Measurements from ENCODE around the gene PAIP2B.
A peak's percentile ranks its signal among the peaks of the same experiment; 100 is the strongest.
"Not testable (repeated sequence)": the region's sequence is repeated elsewhere in the genome, so short reads cannot be mapped to it uniquely, and the experiment has no call there.

The PAIP2B gene

GRCh38 chr2:71226965-71227560, at the start of gene PAIP2B:
Gene PAIP2B (minus strand): TSS chr2:71227103. CDS start chr2:71202589, 24,514 bp downstream.
- DNase-seq, result peak; percentile 97

- DNase-seq, result no peak
Measured at GRCh38 chr2:71275939-71276310, 49.0 kb upstream of the PAIP2B start.

- no peak for DNase-seq
Measured at GRCh38 chr2:71269511-71270090, 42.7 kb upstream of the PAIP2B start.

GRCh38 chr2:71263386-71263785, 36.5 kb upstream of the PAIP2B start:
- no peak for DNase-seq

GRCh38 chr2:71261534-71261933, 34.6 kb upstream of the PAIP2B start:
- DNase-seq, result no peak

- no peak for DNase-seq
Measured at GRCh38 chr2:71256421-71256820, 29.5 kb upstream of the PAIP2B start.

- no peak for DNase-seq
Measured at GRCh38 chr2:71254776-71255175, 27.9 kb upstream of the PAIP2B start.

GRCh38 chr2:71254078-71254477, 27.2 kb upstream of the PAIP2B start:
- no peak for DNase-seq

- DNase-seq, result no peak
Measured at GRCh38 chr2:71253476-71253875, 26.6 kb upstream of the PAIP2B start.

- no peak for DNase-seq
Measured at GRCh38 chr2:71252862-71253261, 26.0 kb upstream of the PAIP2B start.

GRCh38 chr2:71250935-71251334, 24.0 kb upstream of the PAIP2B start:
- DNase-seq, result no peak

- no peak for DNase-seq
Measured at GRCh38 chr2:71244302-71244660, 17.4 kb upstream of the PAIP2B start.

GRCh38 chr2:71243634-71244301, 16.9 kb upstream of the PAIP2B start:
- no peak for DNase-seq

GRCh38 chr2:71240794-71241193, 13.9 kb upstream of the PAIP2B start:
- DNase-seq, result no peak

- DNase-seq, result no peak
Measured at GRCh38 chr2:71238089-71238488, 11.2 kb upstream of the PAIP2B start.

- DNase-seq, result no peak
Measured at GRCh38 chr2:71235930-71236587, 9.2 kb upstream of the PAIP2B start.

- DNase-seq, result not testable (repeated sequence)
Measured at GRCh38 chr2:71233072-71233471, 6.2 kb upstream of the PAIP2B start.

- DNase-seq, result peak; percentile 28
Measured at GRCh38 chr2:71226096-71226964, 573 bp downstream of the PAIP2B start.

GRCh38 chr2:71224935-71225334, 2.0 kb downstream of the PAIP2B start:
- DNase-seq, result no peak

- no peak for DNase-seq
Measured at GRCh38 chr2:71224457-71224856, 2.4 kb downstream of the PAIP2B start.

GRCh38 chr2:71223767-71224333, 3.1 kb downstream of the PAIP2B start:
- no peak for DNase-seq

- DNase-seq, result no peak
Measured at GRCh38 chr2:71220743-71221142, 6.2 kb downstream of the PAIP2B start.

- no peak for DNase-seq
Measured at GRCh38 chr2:71216501-71216900, 10.4 kb downstream of the PAIP2B start.

All from activated CD8-positive, alpha-beta memory T cell treated with anti-CD3 and anti-CD28 coated beads, Interleukin-2, amount 50 U/mL, for 4 hours (primary cell).